Renal cortex interstitium (tissue), 11 donors: ENCODE measurements around the gene FHDC1. TPM values are rescaled to one million over a fixed set of nuclear protein-coding genes. Genes with fewer than 3 reads are reported as not detected.

Source experiments
- DNase-seq, 11 donors: peaks; one replicate each; pipeline ENCODE4 v3.0.0-alpha.2; 2013; ENCODE audit warnings: low read depth in 9 of 11, low spot score in 4 of 11; ENCODE audit errors: extremely low read depth in 1 of 11
- polyA plus RNA-seq, 3 donors: library from polyadenylated mRNA; unstranded; fragments of 120-200 nt; gene quantifications; one replicate each; pipeline ENCODE4 v1.2.1, GENCODE V29; 2013; ENCODE audit not compliant: insufficient read length in 3 of 3

Gene FHDC1
- polyA plus RNA-seq, 3 donors, result 3.8 to 4.9 (median 4.4) TPM

GRCh38 chr4:152925851-152926250, 10.3 kb upstream of the FHDC1 start:
- DNase-seq, result no peak

- no peak for DNase-seq
Measured at GRCh38 chr4:152926959-152927358, 9.2 kb upstream of the FHDC1 start.

- DNase-seq, result no peak
Measured at GRCh38 chr4:152927737-152928136, 8.4 kb upstream of the FHDC1 start.

GRCh38 chr4:152928286-152928685, 7.8 kb upstream of the FHDC1 start:
- DNase-seq, result no peak

GRCh38 chr4:152929888-152930287, 6.2 kb upstream of the FHDC1 start:
- no peak for DNase-seq

GRCh38 chr4:152935143-152935542, 980 bp upstream of the FHDC1 start:
- peak in 2 of 11 donors; percentile 8 to 18 for DNase-seq

- DNase-seq, result peak in 3 of 11 donors; percentile 22 to 32 (median 22)
Measured at GRCh38 chr4:152936446-152937335, 568 bp downstream of the FHDC1 start.

GRCh38 chr4:152937336-152938236, 1.5 kb downstream of the FHDC1 start:
- peak in 3 of 11 donors; percentile 19 to 27 (median 20) for DNase-seq

- DNase-seq, result no peak
Measured at GRCh38 chr4:152938237-152938947, 2.3 kb downstream of the FHDC1 start.

- DNase-seq, result no peak
Measured at GRCh38 chr4:152939621-152940020, 3.5 kb downstream of the FHDC1 start.

- DNase-seq, result no peak
Measured at GRCh38 chr4:152940461-152940860, 4.3 kb downstream of the FHDC1 start.

- no peak for DNase-seq
Measured at GRCh38 chr4:152941411-152941810, 5.3 kb downstream of the FHDC1 start.

- DNase-seq, result no peak
Measured at GRCh38 chr4:152942346-152942745, 6.2 kb downstream of the FHDC1 start.

GRCh38 chr4:152943672-152944071, 7.5 kb downstream of the FHDC1 start:
- DNase-seq, result no peak

- DNase-seq, result no peak
Measured at GRCh38 chr4:152944666-152945320, 8.7 kb downstream of the FHDC1 start.

GRCh38 chr4:152945639-152946038, 9.5 kb downstream of the FHDC1 start:
- no peak for DNase-seq

- no peak for DNase-seq
Measured at GRCh38 chr4:152946446-152946845, 10.3 kb downstream of the FHDC1 start.

- no peak for DNase-seq
Measured at GRCh38 chr4:152947311-152947710, 11.2 kb downstream of the FHDC1 start.

- DNase-seq, result no peak
Measured at GRCh38 chr4:152949930-152950329, 13.8 kb downstream of the FHDC1 start.
